GM19043 (cell line): ENCODE data around the gene BAG3.
"Not testable (repeated sequence)": the region's sequence is repeated elsewhere in the genome, so short reads cannot be mapped to it uniquely, and the experiment has no call there.

ENCODE experiments used
- ATAC-seq: cut with Tn5 transposase; IDR thresholded peaks from one replicate; pipeline ENCODE4 v1.9.1; 2021; ENCODE audit warnings: low read depth; ENCODE audit not compliant: unreplicated experiment

The BAG3 gene

GRCh38 chr10:119688033-119688508 lies 36.9 kb downstream of the BAG3 start:
- ATAC-seq = no peak

- ATAC-seq = no peak
Observed at GRCh38 chr10:119689016-119689580, 37.9 kb downstream of the BAG3 start.

- no peak for ATAC-seq
Observed at GRCh38 chr10:119691726-119692125, 40.5 kb downstream of the BAG3 start.

- peak; percentile 84 for ATAC-seq
Observed at GRCh38 chr10:119693262-119693957, 42.2 kb downstream of the BAG3 start.

- no peak for ATAC-seq
Observed at GRCh38 chr10:119694608-119695007, 43.4 kb downstream of the BAG3 start.

GRCh38 chr10:119700321-119700954 lies 49.3 kb downstream of the BAG3 start:
- peak; percentile 48 for ATAC-seq

- no peak for ATAC-seq
Observed at GRCh38 chr10:119701861-119702260, 50.7 kb downstream of the BAG3 start.

GRCh38 chr10:119702583-119702982 lies 51.4 kb downstream of the BAG3 start:
- no peak for ATAC-seq

- no peak for ATAC-seq
Observed at GRCh38 chr10:119703903-119704508, 52.8 kb downstream of the BAG3 start.

GRCh38 chr10:119705434-119705831 lies 54.3 kb downstream of the BAG3 start:
- peak; percentile 46 for ATAC-seq

GRCh38 chr10:119706521-119707278 lies 55.5 kb downstream of the BAG3 start:
- no peak for ATAC-seq

GRCh38 chr10:119707331-119707730 lies 56.2 kb downstream of the BAG3 start:
- not testable (repeated sequence) for ATAC-seq

GRCh38 chr10:119710935-119711334 lies 59.8 kb downstream of the BAG3 start:
- ATAC-seq = not testable (repeated sequence)

GRCh38 chr10:119713744-119714483 lies 62.7 kb downstream of the BAG3 start:
- ATAC-seq = no peak

GRCh38 chr10:119714484-119714816 lies 63.3 kb downstream of the BAG3 start:
- no peak for ATAC-seq

GRCh38 chr10:119715628-119716505 lies 64.7 kb downstream of the BAG3 start:
- ATAC-seq = no peak

GRCh38 chr10:119723161-119723560 lies 72.0 kb downstream of the BAG3 start:
- no peak for ATAC-seq

- no peak for ATAC-seq
Observed at GRCh38 chr10:119723624-119724023, 72.4 kb downstream of the BAG3 start.
